Activated CD8-positive, alpha-beta memory T cell treated with anti-CD3 and anti-CD28 coated beads, Interleukin-2, amount 50 U/mL, for 48 hours (primary cell): ENCODE results near the gene TNFAIP2.
"Not testable (repeated sequence)": the region's sequence is repeated elsewhere in the genome, so short reads cannot be mapped to it uniquely, and the experiment has no call there.

Experiments used
- DNase-seq: peaks from one replicate; pipeline ENCODE4 v3.0.0-alpha.2; 2020

TNFAIP2 gene

DNA sequence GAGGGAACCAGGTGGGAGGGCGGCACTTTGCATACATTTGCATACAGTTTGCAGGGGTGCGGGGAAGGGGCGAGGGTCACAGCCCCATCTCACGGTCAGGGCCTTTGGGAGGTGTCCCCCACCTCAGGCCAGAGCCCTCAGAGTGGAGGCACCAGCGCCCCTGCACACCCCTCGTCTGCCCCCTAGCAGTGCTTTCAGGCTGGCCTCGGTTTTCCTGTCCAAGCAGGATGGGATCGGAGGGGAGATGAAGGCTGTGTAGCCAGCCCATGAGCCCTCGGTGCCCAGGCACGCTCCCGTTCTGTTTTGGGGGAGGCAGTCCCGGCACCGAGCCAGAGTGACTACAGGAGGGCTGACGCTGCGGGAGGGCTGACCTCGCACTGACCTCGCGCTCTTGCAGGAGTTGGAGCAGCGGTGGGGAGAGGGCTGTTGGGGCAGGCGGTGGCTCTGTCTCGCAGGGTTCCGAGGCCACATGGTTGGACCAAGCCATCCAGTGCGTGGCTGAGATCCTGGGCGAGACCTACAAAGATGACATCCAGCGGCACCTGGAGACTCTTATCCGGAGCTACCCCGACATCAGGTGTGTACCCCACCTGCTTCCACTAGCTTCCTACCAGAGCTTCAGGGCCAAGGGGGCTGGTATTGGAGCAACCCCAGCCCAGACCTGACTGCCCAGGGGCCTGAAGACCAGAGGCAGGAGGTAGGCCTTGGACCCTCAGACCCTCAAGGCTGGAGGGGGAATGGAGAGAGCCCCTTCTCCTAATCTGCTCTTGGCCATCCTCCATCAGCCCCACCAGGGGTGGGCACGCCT lies 15.1 kb upstream of the TNFAIP2 start:
- no peak for DNase-seq

GRCh38 chr14:103108749-103109207 lies 14.5 kb upstream of the TNFAIP2 start:
- no peak for DNase-seq

- no peak for DNase-seq
Observed at GRCh38 chr14:103109535-103110441, 13.5 kb upstream of the TNFAIP2 start.

- no peak for DNase-seq
Observed at GRCh38 chr14:103110681-103111231, 12.5 kb upstream of the TNFAIP2 start.

DNA sequence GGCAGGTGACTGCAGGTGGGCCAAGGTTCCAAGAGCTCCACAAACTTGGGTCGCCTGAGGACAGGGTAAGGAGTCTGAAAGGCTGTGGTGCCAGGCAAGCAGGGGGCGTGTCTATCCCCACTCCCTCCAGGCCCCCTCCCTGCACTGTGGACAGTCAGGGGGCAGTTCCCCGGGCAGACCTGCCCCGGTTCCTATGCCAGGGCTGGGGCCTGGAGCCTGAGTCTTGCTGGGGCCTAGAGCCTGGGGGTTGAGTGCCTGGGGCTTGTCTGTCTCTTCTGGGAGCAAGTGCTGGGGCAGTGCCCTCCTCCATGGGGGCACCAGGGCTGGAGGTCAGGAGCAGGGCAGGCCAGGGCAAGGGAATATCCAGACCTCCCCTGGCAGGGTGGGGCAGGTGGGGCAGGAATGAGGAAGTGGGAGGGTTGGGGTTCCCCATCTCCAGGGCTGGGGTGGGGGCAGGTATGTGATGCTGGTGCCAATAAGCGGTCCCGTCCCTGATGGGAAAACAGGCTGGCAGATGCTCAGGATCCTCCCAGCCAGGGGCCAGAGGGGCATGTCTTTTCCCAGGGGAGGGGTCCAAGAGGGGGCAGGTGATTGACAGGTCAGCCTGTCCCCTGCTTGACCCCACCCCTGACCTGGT lies 11.9 kb upstream of the TNFAIP2 start:
- DNase-seq, result no peak

- no peak for DNase-seq
Observed at GRCh38 chr14:103112400-103113243, 10.6 kb upstream of the TNFAIP2 start.

DNA sequence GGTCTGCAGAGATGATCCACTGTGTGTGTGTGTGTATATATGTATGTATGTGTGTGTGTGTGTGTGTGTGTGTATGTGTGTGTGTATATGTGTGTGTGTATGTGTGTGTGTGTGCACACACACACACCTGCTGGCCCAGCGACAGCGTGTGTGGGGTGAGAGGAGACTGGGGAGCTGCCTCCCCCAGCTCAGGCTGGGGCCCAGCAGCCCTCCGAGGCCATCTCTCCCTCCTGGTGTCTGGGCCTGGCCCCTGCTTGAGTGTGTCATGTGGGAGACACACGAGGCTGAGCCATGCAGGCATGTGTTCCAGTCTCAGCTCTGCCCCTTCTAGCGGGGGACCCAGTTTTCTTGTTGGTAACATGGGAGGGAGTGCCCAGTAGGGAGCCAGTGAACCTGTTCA lies 10.0 kb upstream of the TNFAIP2 start:
- DNase-seq, result no peak

DNA sequence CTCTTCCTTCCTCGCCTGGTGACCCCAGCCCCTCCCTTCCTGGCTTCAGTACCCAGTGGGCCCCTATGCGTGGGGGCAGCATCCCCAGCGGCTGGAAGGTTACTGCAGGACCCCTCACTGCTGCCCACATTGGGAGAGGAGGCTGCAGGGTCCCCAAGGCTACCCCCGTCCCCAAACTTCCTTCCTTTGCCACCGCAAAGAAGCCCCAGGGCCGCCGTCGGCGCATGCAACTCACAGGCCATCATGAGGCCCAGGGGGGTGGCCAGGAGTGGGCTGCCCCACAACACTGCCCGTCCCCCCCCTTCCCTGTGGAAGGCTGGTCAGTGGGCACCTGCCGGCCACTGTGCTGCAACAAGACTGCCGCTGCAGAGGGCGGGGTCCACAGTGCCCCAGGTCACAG lies 9.5 kb upstream of the TNFAIP2 start:
- DNase-seq, result no peak

DNA sequence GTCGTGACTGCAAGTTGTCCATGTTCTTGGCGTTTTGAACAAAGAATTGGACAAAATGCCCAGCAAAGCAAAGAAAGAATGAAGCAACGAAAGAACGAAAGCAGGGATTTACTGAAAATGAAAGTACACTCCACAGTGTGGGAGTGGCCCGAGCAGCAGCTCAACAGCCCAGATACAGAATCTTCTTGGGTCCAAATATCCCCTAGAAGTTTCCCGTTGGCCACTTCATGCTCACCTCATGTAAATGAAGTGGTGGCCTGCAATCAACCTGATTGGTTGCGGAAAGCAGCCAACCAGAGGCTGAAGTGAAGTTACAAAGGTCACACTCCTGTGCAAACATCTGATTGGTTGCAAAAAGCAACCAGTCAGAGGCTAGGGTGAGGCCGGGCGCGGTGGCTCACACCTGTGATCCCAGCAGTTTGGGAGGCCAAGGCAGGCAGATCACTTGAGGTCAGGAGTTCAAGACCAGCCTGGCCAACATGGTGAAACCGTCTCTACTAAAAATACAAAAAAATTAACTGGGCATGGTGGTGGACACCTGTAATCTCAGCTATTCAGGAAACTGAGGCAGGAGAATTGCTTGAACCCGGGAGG lies 8.1 kb upstream of the TNFAIP2 start:
- DNase-seq, result not testable (repeated sequence)

DNA sequence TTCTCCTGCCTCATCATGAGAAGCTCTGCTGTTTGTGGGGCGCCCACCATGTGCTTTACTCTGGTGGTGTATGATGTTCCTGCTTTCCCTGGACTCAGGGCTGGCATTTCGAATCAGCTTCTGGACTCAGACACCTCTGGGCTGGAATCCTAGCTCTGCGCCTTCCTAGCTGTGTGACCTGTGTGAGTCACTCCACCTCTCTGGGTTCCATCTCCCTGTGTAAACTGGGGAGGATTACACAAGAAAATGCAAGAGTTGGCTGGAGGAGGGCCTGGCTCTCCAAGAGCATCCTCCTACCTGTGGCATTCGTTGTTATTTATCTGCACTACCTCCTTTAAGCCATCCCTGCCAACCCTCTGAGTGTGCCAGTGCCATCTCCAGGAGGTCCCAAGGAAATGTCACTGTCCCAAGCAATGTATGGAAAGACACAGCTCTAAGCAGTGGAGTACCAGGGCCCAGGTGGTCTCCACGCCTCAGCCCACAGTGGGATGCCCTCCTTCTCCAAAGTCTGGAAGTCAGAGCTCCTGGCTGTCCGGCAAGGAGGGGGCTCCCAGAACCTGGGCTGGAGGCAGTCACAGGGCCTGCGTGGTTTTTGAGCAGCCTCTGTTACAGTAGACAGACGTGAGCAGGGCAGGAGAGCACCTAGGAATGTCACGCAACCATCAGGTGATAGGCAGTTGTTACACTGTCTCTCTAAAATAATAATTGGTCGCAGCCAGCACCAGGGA lies 7.3 kb upstream of the TNFAIP2 start:
- no peak for DNase-seq

- DNase-seq, result no peak
Observed at GRCh38 chr14:103116636-103117035, 6.6 kb upstream of the TNFAIP2 start.

GRCh38 chr14:103117499-103117898 lies 5.8 kb upstream of the TNFAIP2 start:
- not testable (repeated sequence) for DNase-seq

GRCh38 chr14:103118018-103118662 lies 5.1 kb upstream of the TNFAIP2 start:
- no peak for DNase-seq

DNA sequence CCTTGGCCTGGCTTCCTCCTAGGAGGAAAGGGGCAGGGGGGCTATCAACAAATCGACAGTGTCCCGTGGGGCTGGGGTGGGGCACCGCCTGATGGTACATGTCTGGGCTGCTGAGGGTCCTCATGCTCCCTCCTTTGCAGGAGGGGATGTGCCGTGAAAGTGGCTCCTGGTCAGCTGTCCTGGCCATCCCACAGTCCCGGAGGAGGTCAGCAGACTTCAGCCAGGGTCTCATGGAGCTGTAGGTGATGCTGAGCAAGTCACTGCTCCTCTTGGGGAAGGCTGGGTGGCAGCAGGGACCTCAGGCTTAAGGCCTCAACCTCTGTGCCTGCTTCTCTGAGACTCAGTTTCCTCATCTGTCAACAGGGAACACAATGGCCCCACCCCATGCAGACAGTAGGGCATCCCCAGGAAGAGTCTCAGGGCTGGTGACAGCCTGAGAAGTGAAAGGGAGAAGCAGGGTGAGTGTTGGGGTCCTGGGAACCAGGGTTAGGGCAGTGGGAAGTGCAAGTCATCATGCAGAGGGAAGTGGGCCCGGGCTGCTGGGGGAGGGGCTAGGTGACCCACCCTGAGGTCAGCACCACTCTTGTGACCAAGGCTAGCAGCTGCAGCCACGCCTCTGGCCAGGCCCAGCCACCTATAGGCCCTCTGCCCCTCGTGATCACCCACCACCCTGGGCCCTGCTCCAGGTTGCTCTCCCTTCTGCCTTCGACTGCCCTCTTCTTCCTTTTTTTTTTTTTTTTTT lies 4.4 kb upstream of the TNFAIP2 start:
- no peak for DNase-seq

- DNase-seq, result not testable (repeated sequence)
Observed at GRCh38 chr14:103119527-103119926, 3.7 kb upstream of the TNFAIP2 start.

DNA sequence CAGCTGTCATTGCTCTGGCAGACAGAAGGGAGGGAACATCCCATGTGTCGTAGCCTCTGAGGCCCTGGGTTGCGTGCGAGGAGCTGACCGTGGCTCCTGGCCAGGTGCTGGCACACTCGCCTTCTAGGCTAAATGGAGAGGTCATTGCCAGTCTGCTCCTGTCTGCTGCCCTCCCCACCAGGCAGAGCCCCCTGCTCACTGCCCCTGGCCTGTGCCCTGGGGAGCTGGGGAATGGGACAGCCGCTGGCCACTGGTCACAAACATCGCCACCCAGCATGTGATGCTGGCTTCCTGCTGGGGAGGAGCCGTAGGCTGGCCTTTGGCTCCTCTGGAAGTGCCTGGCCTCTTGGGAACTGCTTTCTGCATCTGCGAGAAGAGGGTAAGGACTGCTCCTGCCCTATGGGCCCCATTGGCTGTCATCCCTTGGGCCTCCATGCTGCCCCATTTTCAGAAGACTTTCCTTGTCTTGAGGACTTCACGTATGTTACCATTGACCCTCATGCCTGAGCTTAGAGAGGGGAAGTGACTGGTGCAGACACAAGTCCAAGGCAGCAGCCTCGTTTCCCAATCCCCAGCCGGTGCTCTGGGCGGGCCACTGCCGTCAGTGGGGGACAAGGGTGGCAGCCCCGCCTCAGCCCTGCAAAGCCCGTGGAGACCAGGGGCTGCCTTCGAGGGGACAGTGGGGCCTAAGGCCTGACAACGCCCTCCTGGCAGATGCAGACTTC lies 2.0 kb upstream of the TNFAIP2 start:
- no peak for DNase-seq

GRCh38 chr14:103121846-103122584 lies 1.2 kb upstream of the TNFAIP2 start:
- no peak for DNase-seq

GRCh38 chr14:103122585-103122946 lies 695 bp upstream of the TNFAIP2 start:
- no peak for DNase-seq
